Frontal cortex (tissue), 4 donors: Measurements from ENCODE around the gene MUS81. TPM values are rescaled to one million over a fixed set of nuclear protein-coding genes. Genes with fewer than 3 reads are reported as not detected.
"Not testable (repeated sequence)": the region's sequence is repeated elsewhere in the genome, so short reads cannot be mapped to it uniquely, and the experiment has no call there.

Experiments used
- DNase-seq, 2 donors: peaks; one replicate each; pipeline ENCODE4 v3.0.0; 2012; ENCODE audit warnings: low spot score in 2 of 2
- FAIRE-seq: peaks from 2 replicates; lab custom pipeline; 2012; peaks lifted over from hg19 to GRCh38; lab: Jason Lieb, UNC
- total RNA-seq: library from RNA; depleted of rRNA; stranded (reverse); fragments of >200 nt; gene quantifications from one replicate; pipeline ENCODE4 v1.2.3, GENCODE V29; 2014
- donor health status: control.
- donor health status: control.
- donor health status: control.

Gene MUS81
- total RNA-seq, 1 donor from 2014 or later = 42.8 TPM

GRCh38 chr11:65886826-65887722 lies 26.8 kb downstream of the MUS81 start:
- FAIRE-seq (no peak), DNase-seq (no peak)

- FAIRE-seq = no peak
- DNase-seq = no peak
These were observed 27.5 kb downstream of the MUS81 start for GRCh38 chr11:65887723-65888162.

DNA sequence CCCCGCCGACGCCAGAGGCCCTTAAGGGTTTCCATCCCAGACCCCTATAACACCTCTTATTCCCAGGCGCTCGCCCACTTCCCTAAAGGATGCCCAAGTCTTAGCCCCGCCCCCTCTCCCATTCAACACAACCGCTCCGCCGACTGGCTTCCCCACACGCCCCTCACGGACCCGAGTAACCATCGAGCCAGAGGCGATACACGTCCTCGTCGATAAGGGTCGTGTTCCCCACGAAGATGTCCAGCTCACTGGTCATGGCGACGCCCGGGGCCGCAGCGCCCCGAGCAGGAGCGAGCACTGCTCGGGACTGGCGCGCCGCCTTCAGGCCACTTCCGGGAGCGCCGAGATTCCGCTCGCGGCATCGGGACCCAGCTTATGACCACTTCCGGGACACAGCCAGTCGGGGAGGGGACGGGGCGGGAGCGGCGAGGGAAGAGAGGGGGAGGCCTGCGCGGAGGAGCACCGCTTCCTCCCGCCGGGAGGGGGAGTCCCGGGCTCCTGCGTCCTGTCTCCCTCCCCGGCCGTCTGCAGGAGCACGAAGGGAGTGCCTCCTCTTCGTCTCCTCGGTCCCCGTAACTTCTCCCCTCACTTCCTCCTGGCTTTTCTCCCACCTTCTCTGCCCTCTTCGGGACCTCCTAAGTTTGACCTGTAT lies 28.1 kb downstream of the MUS81 start, which contains the start of gene FIBP:
Gene FIBP (minus strand): TSS at position 309 of the 652 bp plus-strand sequence. CDS start 53 bp downstream, at position 256.
- no peak for FAIRE-seq
- DNase-seq = peak; percentile 97 to 98

DNA sequence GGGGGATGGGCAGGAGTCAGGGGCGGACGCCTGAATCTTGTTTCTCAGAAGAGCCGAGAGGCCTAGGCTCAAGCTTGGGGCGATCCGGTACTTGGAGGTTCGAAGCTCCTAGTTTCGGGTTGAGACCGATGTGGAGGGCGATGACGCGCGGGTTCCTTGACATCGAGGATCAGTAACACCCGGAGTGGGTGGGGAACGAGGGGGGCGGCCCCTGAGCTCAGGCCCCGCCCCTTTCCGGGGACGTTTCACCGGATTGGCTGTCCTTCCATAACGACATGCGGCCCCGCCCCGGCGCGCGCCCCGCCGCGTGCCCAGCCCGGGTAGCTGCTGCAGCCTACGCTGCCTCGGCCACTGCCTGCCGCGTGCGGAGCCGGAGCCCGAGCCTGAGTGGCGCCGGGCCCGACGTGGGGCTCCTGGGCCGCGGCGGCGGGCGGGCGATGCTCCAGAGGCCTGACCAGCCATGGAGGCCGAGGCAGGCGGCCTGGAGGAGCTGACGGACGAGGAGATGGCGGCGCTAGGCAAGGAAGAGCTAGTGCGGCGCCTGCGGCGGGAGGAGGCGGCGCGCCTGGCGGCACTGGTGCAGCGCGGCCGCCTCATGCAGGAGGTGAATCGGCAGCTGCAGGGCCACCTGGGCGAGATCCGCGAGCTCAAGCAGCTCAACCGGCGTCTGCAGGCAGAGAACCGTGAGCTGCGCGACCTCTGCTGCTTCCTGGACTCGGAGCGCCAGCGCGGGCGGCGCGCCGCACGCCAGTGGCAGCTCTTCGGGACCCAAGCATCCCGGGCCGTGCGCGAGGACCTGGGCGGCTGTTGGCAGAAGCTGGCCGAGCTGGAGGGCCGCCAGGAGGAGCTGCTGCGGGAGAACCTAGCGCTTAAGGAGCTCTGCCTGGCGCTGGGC lies 30.3 kb downstream of the MUS81 start, which contains the start of gene CCDC85B:
Gene CCDC85B (plus strand): TSS at position 350 of the 895 bp plus-strand sequence. CDS start 111 bp downstream, at position 461.
- DNase-seq = peak; percentile 97 to 98
- no peak for FAIRE-seq

- DNase-seq (peak in 1 of 2 donors; percentile 59), FAIRE-seq (no peak)
These were observed 31.2 kb downstream of the MUS81 start for GRCh38 chr11:65891219-65892136.

GRCh38 chr11:65892137-65892540 lies 31.9 kb downstream of the MUS81 start:
- FAIRE-seq = not testable (repeated sequence)

GRCh38 chr11:65892661-65893317 lies 32.6 kb downstream of the MUS81 start:
- no peak for DNase-seq
- no peak for FAIRE-seq

More at GRCh38 chr11:65892137-65892540, 31.9 kb downstream of the MUS81 start:
- not testable (repeated sequence) for DNase-seq

- FAIRE-seq (no peak), DNase-seq (no peak)
These were observed 33.9 kb downstream of the MUS81 start for GRCh38 chr11:65894034-65894591.

DNA sequence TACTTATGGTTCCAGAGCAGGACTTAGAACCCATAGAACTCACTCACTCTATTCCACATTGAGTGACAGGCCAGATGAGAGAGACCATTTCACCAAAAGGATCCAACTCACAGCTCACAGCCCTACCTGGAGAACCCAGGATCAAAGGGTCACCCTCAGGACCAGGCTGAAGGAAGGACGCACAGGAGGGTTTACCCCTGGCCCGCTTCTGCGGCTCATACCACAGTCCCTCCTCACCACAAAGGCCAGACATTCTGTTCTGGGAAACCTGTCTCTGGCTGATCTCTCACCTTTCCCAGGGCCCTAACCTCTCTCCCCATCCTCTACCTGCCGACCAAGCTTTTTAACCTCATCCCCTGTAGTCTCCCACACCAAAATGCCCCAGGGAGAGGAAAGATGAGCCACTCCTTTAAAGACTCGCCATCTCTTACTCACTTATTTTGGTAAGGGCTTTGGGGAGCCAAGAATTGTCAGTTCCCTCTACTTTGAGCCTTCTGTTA lies 35.3 kb downstream of the MUS81 start:
- DNase-seq (no peak), FAIRE-seq (no peak)

DNA sequence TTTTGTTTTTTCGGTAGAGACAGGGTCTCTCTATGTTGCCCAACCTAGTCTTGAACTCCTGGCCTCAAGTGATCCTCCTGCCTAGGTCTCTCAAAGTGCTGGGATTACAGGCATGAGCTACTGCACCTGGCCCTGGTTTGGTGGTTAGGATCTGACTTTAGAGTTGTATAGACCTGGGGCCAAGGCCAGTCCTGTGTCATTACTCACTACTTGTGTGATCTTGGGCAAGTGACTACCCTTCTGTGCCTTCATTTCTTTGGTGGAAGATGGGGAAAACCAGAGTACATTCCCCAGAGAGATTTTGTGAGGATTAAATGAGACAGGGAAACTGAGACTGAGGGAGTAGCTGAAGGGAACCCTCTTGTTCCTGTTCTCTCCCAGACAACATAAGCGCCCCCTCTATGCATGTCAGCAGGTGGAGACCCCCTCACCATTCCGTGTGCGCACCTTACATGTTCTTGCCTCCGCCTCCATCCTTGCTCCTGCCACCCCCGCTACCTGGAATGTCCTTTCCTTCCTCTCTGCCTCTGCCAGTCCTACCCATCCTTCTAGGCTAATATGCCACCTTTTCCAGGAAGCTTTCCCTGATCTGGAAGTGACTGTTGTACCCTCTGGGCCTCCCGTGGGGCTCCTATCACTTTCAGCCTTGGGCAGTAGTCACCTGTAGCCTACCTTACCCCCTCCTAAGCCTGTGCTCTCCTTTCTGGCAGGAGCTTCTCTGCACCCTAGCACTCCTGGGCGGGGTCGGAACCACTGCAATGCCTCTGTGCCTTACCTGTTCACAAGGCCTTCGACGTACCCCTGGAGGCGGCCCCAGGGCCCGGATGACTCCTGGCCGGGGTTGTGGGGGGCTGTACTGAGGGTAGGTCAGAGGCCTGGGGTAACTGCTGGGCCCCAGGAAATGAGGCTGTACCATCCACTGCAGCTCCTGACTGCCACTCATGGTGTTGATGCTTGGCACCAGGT lies 36.1 kb downstream of the MUS81 start:
- no peak for DNase-seq
- FAIRE-seq = no peak

- no peak for DNase-seq
- FAIRE-seq = no peak
These were observed 36.8 kb downstream of the MUS81 start for GRCh38 chr11:65897020-65897471.

DNA sequence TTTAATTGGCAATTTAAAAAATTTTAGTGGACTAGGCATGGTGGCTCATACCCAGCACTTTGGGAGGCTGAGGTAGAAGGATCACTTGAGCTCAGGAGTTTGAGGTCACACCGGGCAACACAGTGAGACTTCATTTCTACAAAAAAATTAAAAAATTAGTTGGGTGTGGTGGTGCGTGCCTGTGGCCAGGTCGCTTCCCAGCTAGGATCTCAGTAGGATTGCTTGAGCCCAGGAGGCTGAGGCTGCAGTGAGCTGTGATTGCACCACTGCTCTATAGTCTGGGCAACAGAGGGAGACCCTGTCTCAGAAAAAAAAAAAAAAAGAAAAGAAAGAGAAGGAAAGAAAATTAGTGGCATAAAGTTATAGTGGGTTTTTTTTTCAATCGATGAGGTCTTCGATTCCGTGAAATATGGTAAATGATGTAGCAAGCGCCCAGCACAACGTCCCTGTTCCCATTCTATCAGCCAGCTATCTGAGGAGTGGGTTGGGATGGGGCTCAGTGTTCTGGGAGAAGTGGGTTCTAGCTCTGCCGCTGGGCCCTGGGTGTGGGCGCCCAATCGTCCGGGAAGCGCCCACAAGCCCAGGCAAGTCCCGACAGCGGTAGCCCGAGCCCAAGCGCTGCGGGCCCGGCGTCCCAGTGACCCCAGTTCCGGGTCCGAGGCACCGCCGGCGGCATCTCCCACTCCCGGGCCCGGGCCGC lies 38.6 kb downstream of the MUS81 start:
- FAIRE-seq (no peak), DNase-seq (no peak)

GRCh38 chr11:65899356-65900124 lies 39.3 kb downstream of the MUS81 start:
- FAIRE-seq (no peak), DNase-seq (peak in 1 of 2 donors; percentile 77)

DNA sequence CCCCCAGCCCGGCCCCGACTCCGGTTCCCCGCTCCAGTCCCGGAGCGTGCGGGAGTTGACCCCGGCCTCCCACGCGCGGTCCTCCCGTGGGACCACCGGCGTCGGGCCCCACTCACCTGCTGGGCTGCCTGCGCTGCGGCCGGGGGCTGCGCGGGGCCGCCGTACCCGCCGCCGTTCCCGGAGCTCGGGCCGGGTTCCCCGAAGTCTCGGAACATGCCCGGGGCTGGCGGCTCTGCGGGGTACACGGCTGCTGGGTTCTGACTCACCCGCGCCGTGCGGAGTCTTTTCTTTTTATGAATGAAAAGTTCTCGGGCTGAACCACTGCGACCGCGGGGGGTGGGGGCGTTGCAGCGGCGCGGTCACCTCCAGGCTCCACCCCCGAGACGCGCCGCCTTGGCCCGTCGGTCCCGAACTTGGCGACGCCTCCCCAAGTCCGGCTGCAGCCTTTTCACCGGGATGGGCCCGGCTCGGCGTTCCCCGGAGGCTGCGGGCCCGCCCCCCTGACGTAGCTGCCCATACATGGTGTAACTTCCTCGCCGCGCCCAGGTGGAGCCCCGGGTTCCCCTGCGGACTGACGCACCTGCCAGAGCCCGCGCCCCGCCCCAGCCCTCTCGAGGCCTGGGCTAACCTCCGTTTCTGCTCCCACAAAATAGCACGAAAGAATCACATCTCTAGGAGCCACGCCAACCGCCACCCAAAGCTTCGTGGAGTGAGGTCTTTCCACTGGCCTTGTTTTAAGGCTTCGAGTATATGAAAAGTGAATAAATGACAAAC lies 40.1 kb downstream of the MUS81 start, which contains the start of gene FOSL1:
Gene FOSL1 (minus strand): TSS at position 264 of the 774 bp plus-strand sequence. CDS start 49 bp downstream, at position 215.
- peak; percentile 76 to 94 for DNase-seq
- FAIRE-seq = no peak
